Colonic mucosa (tissue), 4 donors: ENCODE data around the gene GNAZ. TPM values are rescaled to one million over a fixed set of nuclear protein-coding genes. Genes with fewer than 3 reads are reported as not detected.

ENCODE experiments used
- DNase-seq: peaks from one replicate; pipeline ENCODE4 v3.0.0-alpha.2; 2020
- H3K27ac ChIP-seq: fragments of 200-600 bp; one replicate; pipeline ENCODE4 v1.8.0; 2021
- H3K27me3 ChIP-seq: fragments of 200-600 bp; one replicate; pipeline ENCODE4 v1.8.0; 2021
- H3K36me3 ChIP-seq: fragments of 200-600 bp; one replicate; pipeline ENCODE4 v1.8.0; 2021
- H3K4me1 ChIP-seq: fragments of 200-600 bp; one replicate; pipeline ENCODE4 v1.8.0; 2021; ENCODE audit warnings: mild to moderate bottlenecking
- H3K4me3 ChIP-seq: fragments of 200-600 bp; one replicate; pipeline ENCODE4 v1.8.0; 2021
- H3K9ac ChIP-seq, 2 donors: one replicate each; pipeline ENCODE4 v1.7.0; 2013; ENCODE audit warnings: control low read depth in 2 of 2, low read depth in 2 of 2, low read length in 2 of 2
- H3K9me3 ChIP-seq: fragments of 200-600 bp; one replicate; pipeline ENCODE4 v1.8.0; 2021
- CTCF ChIP-seq: fragments of 200-600 bp; IDR thresholded peaks from one replicate; pipeline ENCODE4 v1.8.0; 2022; ENCODE audit warnings: antibody characterized with exemption, mild to moderate bottlenecking
- intact Hi-C: fragments of 100-400 bp; cut with DNase I; formaldehyde crosslinking; loops from one replicate; pipeline ENCODE4 v1.14.1; 2022
- total RNA-seq, 2 donors: library from RNA; stranded (reverse); fragmentation: NEBNext Ultra II Directional in 1 of 2; extraction: Animal tissue kit (Norgen Biotek cat#: 25700) in 1 of 2; gene quantifications; one replicate each; pipeline ENCODE4 v1.2.1, GENCODE V29; 2021
- donor health status: healthy.
- donor health status: DM: no; HTN: no; CAD: no.
- donor health status: DM: no; HTN: no; CAD: no.

Gene GNAZ
- total RNA-seq, 2 donors from 2014 or later = 1.2 to 2.5 TPM

GRCh38 chr22:23113847-23114720, 43.8 kb downstream of the GNAZ start:
- Histone ChIP-seq H3K27ac (no peak overlapping the region), H3K9ac (no peak overlapping the region), H3K36me3 (no peaks in the 10 kb centered on the region), H3K4me3 (no peak overlapping the region), H3K4me1 (no peaks in the 10 kb centered on the region), H3K27me3 (no peaks in the 10 kb centered on the region), H3K9me3 (no peaks in the 10 kb centered on the region)
- TF ChIP-seq CTCF = no peak
- no peak for DNase-seq
- intact Hi-C loops = no loop called here

- DNase-seq = no peak
- Histone ChIP-seq H3K27ac (no peak overlapping the region), H3K36me3 (no peaks in the 10 kb centered on the region), H3K4me3 (no peak overlapping the region), H3K9me3 (no peaks in the 10 kb centered on the region), H3K9ac (no peak overlapping the region), H3K4me1 (no peaks in the 10 kb centered on the region), H3K27me3 (no peaks in the 10 kb centered on the region)
- no peak for TF ChIP-seq CTCF
- intact Hi-C loops = no loop called here
Measured at GRCh38 chr22:23114721-23115020, 44.4 kb downstream of the GNAZ start.

GRCh38 chr22:23115369-23115768, 45.0 kb downstream of the GNAZ start:
- no peaks in the 10 kb centered on the region for H3K27me3 ChIP-seq
- no peak overlapping the region for H3K4me3 ChIP-seq
- no peaks in the 10 kb centered on the region for H3K4me1 ChIP-seq
- H3K9me3 ChIP-seq = no peaks in the 10 kb centered on the region
- H3K36me3 ChIP-seq = no peaks in the 10 kb centered on the region
- DNase-seq = no peak
- no peak overlapping the region for H3K27ac ChIP-seq
- no peak overlapping the region for H3K9ac ChIP-seq
- intact Hi-C loops = no loop called here
- TF ChIP-seq CTCF = no peak

- TF ChIP-seq CTCF = no peak
- intact Hi-C loops = no loop called here
- H3K9me3 ChIP-seq = no peaks in the 10 kb centered on the region
- no peak overlapping the region for H3K9ac ChIP-seq
- no peaks in the 10 kb centered on the region for H3K27me3 ChIP-seq
- H3K36me3 ChIP-seq = no peaks in the 10 kb centered on the region
- no peak overlapping the region for H3K27ac ChIP-seq
- DNase-seq = no peak
- H3K4me3 ChIP-seq = no peak overlapping the region
- H3K4me1 ChIP-seq = no peaks in the 10 kb centered on the region
Measured at GRCh38 chr22:23115825-23116494, 45.6 kb downstream of the GNAZ start.

GRCh38 chr22:23116506-23117263, 46.4 kb downstream of the GNAZ start:
- H3K9ac ChIP-seq = no peak overlapping the region

More at GRCh38 chr22:23116506-23117263, 46.4 kb downstream of the GNAZ start:
- H3K4me1 ChIP-seq = no peaks in the 10 kb centered on the region
- H3K27ac ChIP-seq = no peak overlapping the region
- no peaks in the 10 kb centered on the region for H3K36me3 ChIP-seq
- H3K9me3 ChIP-seq = no peaks in the 10 kb centered on the region
- no peak overlapping the region for H3K4me3 ChIP-seq
- no peak for DNase-seq
- no peaks in the 10 kb centered on the region for H3K27me3 ChIP-seq
- no peak for TF ChIP-seq CTCF
- intact Hi-C loops = no loop called here
